Inflammatory macrophage treated with lipopolysaccharide for 1 hour (primary cell): ENCODE results near the gene RUNDC3A.
"Not testable (repeated sequence)": the region's sequence is repeated elsewhere in the genome, so short reads cannot be mapped to it uniquely, and the experiment has no call there.

ENCODE experiments used
- DNase-seq, 2 donors: peaks; one replicate each; pipeline ENCODE4 v3.0.0-alpha.2; 2020 to 2022

The RUNDC3A gene

GRCh38 chr17:44361292-44362260, 53.2 kb downstream of the RUNDC3A start:
- no peak for DNase-seq

GRCh38 chr17:44362459-44362948, 54.1 kb downstream of the RUNDC3A start:
- no peak for DNase-seq

GRCh38 chr17:44362949-44363612, 54.7 kb downstream of the RUNDC3A start:
- DNase-seq = no peak

- DNase-seq = peak in 1 of 2 donors; percentile 73
Observed at GRCh38 chr17:44363613-44364159, 55.3 kb downstream of the RUNDC3A start, which contains the start of gene FAM171A2. Gene FAM171A2 (minus strand): TSS chr17:44363853. CDS start chr17:44363714, 139 bp downstream.

- not testable (repeated sequence) for DNase-seq
Observed at GRCh38 chr17:44365051-44365450, 56.6 kb downstream of the RUNDC3A start.

- DNase-seq = no peak
Observed at GRCh38 chr17:44367231-44367979, 59.0 kb downstream of the RUNDC3A start.
